GM12878 (cell line): Measurements from ENCODE around the gene TTLL1. TPM values are rescaled to one million over a fixed set of nuclear protein-coding genes. Genes with fewer than 3 reads are reported as not detected.
A peak's percentile ranks its signal among the peaks of the same experiment; 100 is the strongest.

Experiments
- ATF7 ChIP-seq: fragments of 450-650 bp; IDR thresholded peaks from 2 replicates; pipeline ENCODE4 v1.6.1; 2016; ENCODE audit warnings: low read depth, mild to moderate bottlenecking
- CBX3 ChIP-seq: fragments of 200-600 bp; sonication (generic); IDR thresholded peaks from 2 replicates; pipeline ENCODE4 v1.6.1; 2016; ENCODE audit warnings: low read depth, borderline replicate concordance
- CHD2 ChIP-seq: IDR thresholded peaks from 2 replicates; pipeline ENCODE4 v1.6.1; 2011; ENCODE audit warnings: low read depth, low read length, improper control_type of control experiment, borderline replicate concordance
- CREB1 ChIP-seq: IDR thresholded peaks from 2 replicates; pipeline ENCODE4 v1.6.1; 2012; ENCODE audit warnings: low read depth, mild to moderate bottlenecking, inconsistent platforms
- EED ChIP-seq: sonication (generic); IDR thresholded peaks from 2 replicates; pipeline ENCODE4 v1.6.1; 2016; ENCODE audit warnings: antibody characterized with exemption, low read depth
- EZH2 ChIP-seq: IDR thresholded peaks from 2 replicates; pipeline ENCODE4 v1.6.1; 2012; ENCODE audit warnings: low read depth, mild to moderate bottlenecking, control low read depth, inconsistent platforms, low read length, borderline replicate concordance; ENCODE audit not compliant: control insufficient read depth
- HCFC1 ChIP-seq: fragments of 150-350 bp; IDR thresholded peaks from 2 replicates; pipeline ENCODE4 v1.6.1; 2014; ENCODE audit warnings: low read length
- MEF2B ChIP-seq: fragments of 450-650 bp; IDR thresholded peaks from 2 replicates; pipeline ENCODE4 v1.6.1; 2018; ENCODE audit warnings: mild to moderate bottlenecking, moderate library complexity; ENCODE audit not compliant: partially characterized antibody, poor library complexity, severe bottlenecking
- MTA3 ChIP-seq: IDR thresholded peaks from 2 replicates; pipeline ENCODE4 v1.6.1; 2012; ENCODE audit warnings: low read length, inconsistent platforms, borderline replicate concordance
- PML ChIP-seq: IDR thresholded peaks from 2 replicates; pipeline ENCODE4 v1.6.1; 2012; ENCODE audit warnings: low read length, inconsistent platforms
- RUNX3 ChIP-seq: IDR thresholded peaks from 2 replicates; pipeline ENCODE4 v1.6.1; 2012; ENCODE audit warnings: low read length, inconsistent platforms
- SMC3 ChIP-seq: IDR thresholded peaks from 2 replicates; pipeline ENCODE4 v1.6.1; 2011; ENCODE audit warnings: low read length, improper control_type of control experiment, borderline replicate concordance
- SUZ12 ChIP-seq: fragments of 200-600 bp; sonication (generic); IDR thresholded peaks from one replicate; pipeline ENCODE4 v1.6.1; 2018; ENCODE audit warnings: antibody characterized with exemption, mild to moderate bottlenecking; ENCODE audit not compliant: unreplicated experiment
- ZNF384 ChIP-seq: IDR thresholded peaks from 2 replicates; pipeline ENCODE4 v1.6.1; 2012; ENCODE audit warnings: low read depth, mild to moderate bottlenecking, low read length, improper control_type of control experiment, borderline replicate concordance
- ZNF622 ChIP-seq: fragments of 450-650 bp; IDR thresholded peaks from 2 replicates; pipeline ENCODE4 v1.6.1; 2017; ENCODE audit warnings: mild to moderate bottlenecking, inconsistent platforms
- ZZZ3 ChIP-seq: IDR thresholded peaks from 2 replicates; pipeline ENCODE4 v1.6.1; 2011; ENCODE audit warnings: low read depth; ENCODE audit not compliant: control insufficient read depth, insufficient read length
- polyA plus RNA-seq, 11 experiments: library from polyadenylated mRNA; depleted of rRNA in 4 of 11; unstranded in 6 of 11; stranded (reverse) in 5 of 11; fragments of >200 nt; fragmentation: Nextera tagmentation in 4 of 11; fragmentation: Illumina TruSeq in 1 of 11; extraction: Ambion mirVana in 4 of 11; extraction: Trizol in 1 of 11; gene quantifications; 1 replicate in 1 of 11; 2 replicates in 10 of 11; pipeline versions ENCODE4 v1.2.1 to v1.2.3, GENCODE V29; 2011 to 2016; ENCODE audit warnings: inconsistent platforms in 2 of 11, missing spikeins in 2 of 11, low read depth in 1 of 11
- total RNA-seq, 4 experiments: library from RNA; depleted of rRNA in 3 of 4; stranded (reverse); fragments of >200 nt in 3 of 4; fragmentation: Illumina TruSeq in 1 of 4; extraction: Trizol in 1 of 4; gene quantifications; 2 replicates each; pipeline versions ENCODE4 v1.2.1 to v1.2.3, GENCODE V29; 2013 to 2021
- TF ChIP-seq, protein P1 (sequence below): IDR thresholded peaks from 2 replicates; pipeline ENCODE4 v1.6.1; 2012; ENCODE audit warnings: low read depth, low read length, improper control_type of control experiment
- TF ChIP-seq, protein P2 (sequence below): fragments of 450-650 bp; IDR thresholded peaks from 2 replicates; pipeline ENCODE4 v1.6.1; 2017; ENCODE audit warnings: mild to moderate bottlenecking, moderate library complexity
- TF ChIP-seq, protein P3 (sequence below): fragments of 450-650 bp; IDR thresholded peaks from 2 replicates; pipeline ENCODE4 v1.6.1; 2017; ENCODE audit warnings: antibody characterized with exemption, mild to moderate bottlenecking, moderate library complexity
- TF ChIP-seq, protein P4 (sequence below): IDR thresholded peaks from 2 replicates; pipeline ENCODE4 v1.6.1; 2012; ENCODE audit warnings: low read length, inconsistent platforms

The TTLL1 gene
- total and polyA plus RNA-seq, 10 of the 15 experiments (the other 5 are each of a cell fraction or from before 2014, with no cell fraction given): 0.39 to 4.8 (median 3.2) TPM

DNA sequence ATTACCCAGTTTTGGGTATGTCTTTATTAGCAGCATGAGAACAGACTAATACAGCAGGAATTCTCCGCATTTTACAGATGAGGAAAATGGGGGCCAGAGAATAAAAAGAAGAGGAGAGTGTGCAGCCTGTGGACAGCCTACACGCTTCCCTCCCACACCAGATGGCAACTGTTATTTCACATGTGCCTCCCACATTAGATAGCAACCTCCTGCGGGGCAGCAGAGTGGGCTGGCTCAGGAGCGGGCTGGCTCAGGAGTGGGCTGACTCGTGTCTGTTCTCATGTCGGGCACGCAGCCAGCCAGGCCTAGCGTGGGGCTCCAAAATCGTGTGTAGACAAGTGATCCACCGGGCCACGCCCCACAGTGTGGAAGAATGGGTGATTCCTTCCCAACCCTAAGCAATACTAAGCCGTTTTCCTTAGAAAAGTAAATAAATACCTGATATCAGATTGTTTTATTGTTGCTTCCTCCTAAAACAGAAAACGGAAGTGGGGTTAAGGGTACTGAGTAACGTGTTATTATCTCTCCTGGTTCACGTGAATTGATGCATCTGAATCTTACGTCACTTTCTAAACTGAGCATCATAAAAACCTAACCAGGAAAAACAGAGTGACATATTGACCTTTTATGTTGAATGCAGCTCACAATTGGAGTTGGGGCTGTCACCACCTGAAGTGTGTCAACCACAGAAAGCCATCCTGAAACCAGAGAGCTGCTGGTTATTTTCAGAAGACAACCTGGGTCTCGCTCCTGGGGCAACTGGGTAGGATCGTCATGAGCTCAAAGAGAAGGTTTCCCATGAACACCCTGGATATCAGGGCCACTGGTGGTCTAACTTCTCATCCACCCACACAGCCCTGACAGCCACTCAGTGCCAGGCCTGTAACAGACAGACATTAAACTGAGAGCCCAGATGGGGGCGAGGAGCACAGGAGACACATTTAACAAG lies 3.3 kb downstream of the TTLL1 start (continued):
- TF ChIP-seq, protein P1, sequence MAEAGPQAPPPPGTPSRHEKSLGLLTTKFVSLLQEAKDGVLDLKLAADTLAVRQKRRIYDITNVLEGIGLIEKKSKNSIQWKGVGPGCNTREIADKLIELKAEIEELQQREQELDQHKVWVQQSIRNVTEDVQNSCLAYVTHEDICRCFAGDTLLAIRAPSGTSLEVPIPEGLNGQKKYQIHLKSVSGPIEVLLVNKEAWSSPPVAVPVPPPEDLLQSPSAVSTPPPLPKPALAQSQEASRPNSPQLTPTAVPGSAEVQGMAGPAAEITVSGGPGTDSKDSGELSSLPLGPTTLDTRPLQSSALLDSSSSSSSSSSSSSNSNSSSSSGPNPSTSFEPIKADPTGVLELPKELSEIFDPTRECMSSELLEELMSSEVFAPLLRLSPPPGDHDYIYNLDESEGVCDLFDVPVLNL: no peak
- TF ChIP-seq EED: peak; percentile 80
- no peak for TF ChIP-seq ZNF622
- no peak for TF ChIP-seq MTA3
- TF ChIP-seq SUZ12: no peak
- TF ChIP-seq RUNX3: peak; percentile 88
- no peak for TF ChIP-seq EZH2
- TF ChIP-seq ZNF384: no peak
- TF ChIP-seq, protein P2, sequence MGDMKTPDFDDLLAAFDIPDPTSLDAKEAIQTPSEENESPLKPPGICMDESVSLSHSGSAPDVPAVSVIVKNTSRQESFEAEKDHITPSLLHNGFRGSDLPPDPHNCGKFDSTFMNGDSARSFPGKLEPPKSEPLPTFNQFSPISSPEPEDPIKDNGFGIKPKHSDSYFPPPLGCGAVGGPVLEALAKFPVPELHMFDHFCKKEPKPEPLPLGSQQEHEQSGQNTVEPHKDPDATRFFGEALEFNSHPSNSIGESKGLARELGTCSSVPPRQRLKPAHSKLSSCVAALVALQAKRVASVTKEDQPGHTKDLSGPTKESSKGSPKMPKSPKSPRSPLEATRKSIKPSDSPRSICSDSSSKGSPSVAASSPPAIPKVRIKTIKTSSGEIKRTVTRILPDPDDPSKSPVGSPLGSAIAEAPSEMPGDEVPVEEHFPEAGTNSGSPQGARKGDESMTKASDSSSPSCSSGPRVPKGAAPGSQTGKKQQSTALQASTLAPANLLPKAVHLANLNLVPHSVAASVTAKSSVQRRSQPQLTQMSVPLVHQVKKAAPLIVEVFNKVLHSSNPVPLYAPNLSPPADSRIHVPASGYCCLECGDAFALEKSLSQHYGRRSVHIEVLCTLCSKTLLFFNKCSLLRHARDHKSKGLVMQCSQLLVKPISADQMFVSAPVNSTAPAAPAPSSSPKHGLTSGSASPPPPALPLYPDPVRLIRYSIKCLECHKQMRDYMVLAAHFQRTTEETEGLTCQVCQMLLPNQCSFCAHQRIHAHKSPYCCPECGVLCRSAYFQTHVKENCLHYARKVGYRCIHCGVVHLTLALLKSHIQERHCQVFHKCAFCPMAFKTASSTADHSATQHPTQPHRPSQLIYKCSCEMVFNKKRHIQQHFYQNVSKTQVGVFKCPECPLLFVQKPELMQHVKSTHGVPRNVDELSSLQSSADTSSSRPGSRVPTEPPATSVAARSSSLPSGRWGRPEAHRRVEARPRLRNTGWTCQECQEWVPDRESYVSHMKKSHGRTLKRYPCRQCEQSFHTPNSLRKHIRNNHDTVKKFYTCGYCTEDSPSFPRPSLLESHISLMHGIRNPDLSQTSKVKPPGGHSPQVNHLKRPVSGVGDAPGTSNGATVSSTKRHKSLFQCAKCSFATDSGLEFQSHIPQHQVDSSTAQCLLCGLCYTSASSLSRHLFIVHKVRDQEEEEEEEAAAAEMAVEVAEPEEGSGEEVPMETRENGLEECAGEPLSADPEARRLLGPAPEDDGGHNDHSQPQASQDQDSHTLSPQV: no peak
- no peak for TF ChIP-seq ZZZ3
- peak; percentile 86; the same call in 1 of the 2 replicates for TF ChIP-seq CREB1
- TF ChIP-seq ATF7: peak; percentile 82
- TF ChIP-seq SMC3: no peak
- no peak for TF ChIP-seq CBX3
- TF ChIP-seq, protein P3, sequence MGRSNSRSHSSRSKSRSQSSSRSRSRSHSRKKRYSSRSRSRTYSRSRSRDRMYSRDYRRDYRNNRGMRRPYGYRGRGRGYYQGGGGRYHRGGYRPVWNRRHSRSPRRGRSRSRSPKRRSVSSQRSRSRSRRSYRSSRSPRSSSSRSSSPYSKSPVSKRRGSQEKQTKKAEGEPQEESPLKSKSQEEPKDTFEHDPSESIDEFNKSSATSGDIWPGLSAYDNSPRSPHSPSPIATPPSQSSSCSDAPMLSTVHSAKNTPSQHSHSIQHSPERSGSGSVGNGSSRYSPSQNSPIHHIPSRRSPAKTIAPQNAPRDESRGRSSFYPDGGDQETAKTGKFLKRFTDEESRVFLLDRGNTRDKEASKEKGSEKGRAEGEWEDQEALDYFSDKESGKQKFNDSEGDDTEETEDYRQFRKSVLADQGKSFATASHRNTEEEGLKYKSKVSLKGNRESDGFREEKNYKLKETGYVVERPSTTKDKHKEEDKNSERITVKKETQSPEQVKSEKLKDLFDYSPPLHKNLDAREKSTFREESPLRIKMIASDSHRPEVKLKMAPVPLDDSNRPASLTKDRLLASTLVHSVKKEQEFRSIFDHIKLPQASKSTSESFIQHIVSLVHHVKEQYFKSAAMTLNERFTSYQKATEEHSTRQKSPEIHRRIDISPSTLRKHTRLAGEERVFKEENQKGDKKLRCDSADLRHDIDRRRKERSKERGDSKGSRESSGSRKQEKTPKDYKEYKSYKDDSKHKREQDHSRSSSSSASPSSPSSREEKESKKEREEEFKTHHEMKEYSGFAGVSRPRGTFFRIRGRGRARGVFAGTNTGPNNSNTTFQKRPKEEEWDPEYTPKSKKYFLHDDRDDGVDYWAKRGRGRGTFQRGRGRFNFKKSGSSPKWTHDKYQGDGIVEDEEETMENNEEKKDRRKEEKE: no peak
- no peak for TF ChIP-seq HCFC1
- TF ChIP-seq, protein P4, sequence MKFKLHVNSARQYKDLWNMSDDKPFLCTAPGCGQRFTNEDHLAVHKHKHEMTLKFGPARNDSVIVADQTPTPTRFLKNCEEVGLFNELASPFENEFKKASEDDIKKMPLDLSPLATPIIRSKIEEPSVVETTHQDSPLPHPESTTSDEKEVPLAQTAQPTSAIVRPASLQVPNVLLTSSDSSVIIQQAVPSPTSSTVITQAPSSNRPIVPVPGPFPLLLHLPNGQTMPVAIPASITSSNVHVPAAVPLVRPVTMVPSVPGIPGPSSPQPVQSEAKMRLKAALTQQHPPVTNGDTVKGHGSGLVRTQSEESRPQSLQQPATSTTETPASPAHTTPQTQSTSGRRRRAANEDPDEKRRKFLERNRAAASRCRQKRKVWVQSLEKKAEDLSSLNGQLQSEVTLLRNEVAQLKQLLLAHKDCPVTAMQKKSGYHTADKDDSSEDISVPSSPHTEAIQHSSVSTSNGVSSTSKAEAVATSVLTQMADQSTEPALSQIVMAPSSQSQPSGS: peak; percentile 70; the same call in 1 of the 2 replicates
- TF ChIP-seq CHD2: no peak
- TF ChIP-seq PML: no peak
- no peak for TF ChIP-seq MEF2B
